ENCODE results near the gene TAGLN3. TPM values are rescaled to one million over a fixed set of nuclear protein-coding genes. Genes with fewer than 3 reads are reported as not detected.

Gene TAGLN3
- total RNA-seq, 1 donor from 2014 or later: 0.46 TPM

GRCh38 chr3:111972891-111973290, 25.8 kb upstream of the TAGLN3 start:
- intact Hi-C loops (cut with DNase I): no loop called here
- no peak for DNase-seq (ENCODE audit: low spot score)

- intact Hi-C loops (cut with DNase I): no loop called here
- DNase-seq (ENCODE audit: low spot score): no peak
These were observed 23.6 kb upstream of the TAGLN3 start for GRCh38 chr3:111975131-111975530.

GRCh38 chr3:111976254-111976653, 22.5 kb upstream of the TAGLN3 start:
- DNase-seq (ENCODE audit: low spot score): no peak
- intact Hi-C loops (cut with DNase I): no loop called here

- intact Hi-C loops (cut with DNase I): no loop called here
- DNase-seq (ENCODE audit: low spot score): peak; percentile 98
These were observed 19.9 kb upstream of the TAGLN3 start, which contains the start of gene ABHD10 for GRCh38 chr3:111978583-111979433. Gene ABHD10, plus strand, starts transcription at chr3:111979026. Its CDS starts 36 bp downstream, at chr3:111979062.

GRCh38 chr3:111979434-111980038, 19.2 kb upstream of the TAGLN3 start:
- no peak for DNase-seq (ENCODE audit: low spot score)
- intact Hi-C loops (cut with DNase I): no loop called here

- intact Hi-C loops (cut with DNase I): no loop called here
- DNase-seq (ENCODE audit: low spot score): no peak
These were observed 17.8 kb upstream of the TAGLN3 start for GRCh38 chr3:111980716-111981456.

- no peak for DNase-seq (ENCODE audit: low spot score)
- intact Hi-C loops (cut with DNase I): no loop called here
These were observed 17.3 kb upstream of the TAGLN3 start for GRCh38 chr3:111981457-111981763.

- intact Hi-C loops (cut with DNase I): no loop called here
- DNase-seq (ENCODE audit: low spot score): no peak
These were observed 14.0 kb upstream of the TAGLN3 start for GRCh38 chr3:111984636-111985298.

- intact Hi-C loops (cut with DNase I): no loop called here
- DNase-seq (ENCODE audit: low spot score): no peak
These were observed 11.9 kb upstream of the TAGLN3 start for GRCh38 chr3:111986800-111987199.

GRCh38 chr3:111989061-111989678, 9.6 kb upstream of the TAGLN3 start:
- DNase-seq (ENCODE audit: low spot score): no peak
- intact Hi-C loops (cut with DNase I): loop anchor here (2.0 kb wide), 2 partner anchors 24 to 56 kb away; no protein-coding TSS in a partner anchor

GRCh38 chr3:111993038-111993437, 5.7 kb upstream of the TAGLN3 start:
- intact Hi-C loops (cut with DNase I): no loop called here
- no peak for DNase-seq (ENCODE audit: low spot score)

- DNase-seq (ENCODE audit: low spot score): no peak
- intact Hi-C loops (cut with DNase I): no loop called here
These were observed 982 bp downstream of the TAGLN3 start for GRCh38 chr3:111999484-112000324.

- no peak for DNase-seq (ENCODE audit: low spot score)
- intact Hi-C loops (cut with DNase I): no loop called here
These were observed 1.6 kb downstream of the TAGLN3 start for GRCh38 chr3:112000367-112000771.

GRCh38 chr3:112000966-112001365, 2.2 kb downstream of the TAGLN3 start:
- DNase-seq (ENCODE audit: low spot score): no peak
- intact Hi-C loops (cut with DNase I): no loop called here

GRCh38 chr3:112001526-112001925, 2.8 kb downstream of the TAGLN3 start:
- intact Hi-C loops (cut with DNase I): no loop called here
- no peak for DNase-seq (ENCODE audit: low spot score)

GRCh38 chr3:112002096-112002971, 3.6 kb downstream of the TAGLN3 start:
- intact Hi-C loops (cut with DNase I): no loop called here
- no peak for DNase-seq (ENCODE audit: low spot score)

- intact Hi-C loops (cut with DNase I): no loop called here
- DNase-seq (ENCODE audit: low spot score): no peak
These were observed 4.8 kb downstream of the TAGLN3 start for GRCh38 chr3:112003321-112004080.

All from cardiac septum (tissue), 1 donor.